PFSK-1 (cell line): Measurements from ENCODE around the gene POC1B.

ENCODE experiments used
- FOXP2 ChIP-seq: optimal IDR thresholded peaks from 2 replicates; pipeline ENCODE3; 2011; ENCODE audit warnings: borderline replicate concordance, control low read depth, inconsistent platforms; ENCODE audit not compliant: insufficient read depth; ENCODE audit errors: extremely low read length, extremely low read depth
- POLR2AphosphoS5 ChIP-seq: IDR thresholded peaks from 2 replicates; pipeline ENCODE4 v1.6.1; 2012; ENCODE audit warnings: low read depth, mild to moderate bottlenecking, control low read depth, low read length, moderate library complexity
- REST ChIP-seq, 2 experiments: IDR thresholded peaks; 2 replicates each; pipeline versions ENCODE4 v1.6.1 to v1.8.0; 2011 to 2012; ENCODE audit warnings: low read depth in 2 of 2, low read length in 2 of 2, control low read depth in 1 of 2, inconsistent platforms in 1 of 2, mild to moderate bottlenecking in 1 of 2, moderate library complexity in 1 of 2; ENCODE audit not compliant: insufficient read depth in 1 of 2
- SIN3A ChIP-seq: IDR thresholded peaks from 2 replicates; pipeline ENCODE4 v1.6.1; 2012; ENCODE audit warnings: mild to moderate bottlenecking, low read length, moderate library complexity, borderline replicate concordance; ENCODE audit not compliant: insufficient read depth
- TAF1 ChIP-seq: IDR thresholded peaks from 2 replicates; pipeline ENCODE4 v1.6.1; 2012; ENCODE audit warnings: low read length, control low read depth, borderline replicate concordance; ENCODE audit not compliant: insufficient read depth

Gene POC1B

GRCh38 chr12:89417246-89417977 lies 108.4 kb downstream of the POC1B start:
- TF ChIP-seq FOXP2, result no peak

- TF ChIP-seq FOXP2 (no peak), TAF1 (no peak), POLR2AphosphoS5 (no peak), SIN3A (no peak), REST (IDR thresholded peaks at IDR 0.05; ENCODE audit: insufficient read depth in 1 of 2, low read depth in 2 of 2, low read length in 2 of 2) (no peak)
Observed at GRCh38 chr12:89416049-89416792, 109.6 kb downstream of the POC1B start.

- TF ChIP-seq REST (IDR thresholded peaks at IDR 0.05; ENCODE audit: insufficient read depth in 1 of 2, low read depth in 2 of 2, low read length in 2 of 2), result no peak
- TF ChIP-seq FOXP2, result no peak
- TF ChIP-seq TAF1, result no peak
- TF ChIP-seq POLR2AphosphoS5, result no peak
- no peak for TF ChIP-seq SIN3A
Observed at GRCh38 chr12:89414851-89415250, 111.0 kb downstream of the POC1B start.

- TF ChIP-seq FOXP2, result no peak
- no peak for TF ChIP-seq REST (IDR thresholded peaks at IDR 0.05; ENCODE audit: insufficient read depth in 1 of 2, low read depth in 2 of 2, low read length in 2 of 2)
- no peak for TF ChIP-seq POLR2AphosphoS5
- TF ChIP-seq SIN3A, result no peak
- no peak for TF ChIP-seq TAF1
Observed at GRCh38 chr12:89414322-89414721, 111.5 kb downstream of the POC1B start.

- TF ChIP-seq POLR2AphosphoS5 (no peak), TAF1 (no peak), FOXP2 (no peak), SIN3A (no peak), REST (IDR thresholded peaks at IDR 0.05; ENCODE audit: insufficient read depth in 1 of 2, low read depth in 2 of 2, low read length in 2 of 2) (no peak)
Observed at GRCh38 chr12:89413234-89413633, 112.6 kb downstream of the POC1B start.
